ENCODE measurements around the gene CD274. TPM values are rescaled to one million over a fixed set of nuclear protein-coding genes. Genes with fewer than 3 reads are reported as not detected.

Gene CD274
- total and polyA plus RNA-seq, 10 of the 15 experiments (the other 5 are each of a cell fraction or from before 2014, with no cell fraction given) = 9.4 to 128 (median 24.6) TPM

GRCh38 chr9:5478206-5478605 lies 27.9 kb downstream of the CD274 start (continued):
- TF ChIP-seq ZNF592 (IDR thresholded peaks at IDR 0.05) (no peak), YY1 (IDR thresholded peaks at IDR 0.05; ENCODE audit: low read depth, low read length) (0 out of 2 replicates have a peak, but pooled peaks have one; percentile 23), CBX3 (IDR thresholded peaks at IDR 0.05; ENCODE audit: borderline replicate concordance, low read depth) (no peak), IKZF1 (conservative IDR thresholded peaks at IDR 0.05) (peak; percentile 31; the same call in 1 of the 2 replicates), FOXM1 (IDR thresholded peaks at IDR 0.05; ENCODE audit: low read depth, low read length) (no peak), ATF2 (IDR thresholded peaks at IDR 0.05; ENCODE audit: low read length) (peak; percentile 65), POU2F2 (IDR thresholded peaks at IDR 0.05; ENCODE audit: borderline replicate concordance, low read depth, low read length) (no peak), EED (IDR thresholded peaks at IDR 0.05; ENCODE audit: low read depth) (peak; percentile 32; the same call in 1 of the 2 replicates), MEF2A (IDR thresholded peaks at IDR 0.05; ENCODE audit: insufficient read depth, low read depth, low read length) (0 out of 2 replicates have a peak, but pooled peaks have one; percentile 10), IRF4 (IDR thresholded peaks at IDR 0.05; ENCODE audit: low read depth, low read length) (0 out of 2 replicates have a peak, but pooled peaks have one; percentile 18), CUX1 (IDR thresholded peaks at IDR 0.05; ENCODE audit: insufficient replicate concordance, low read depth, low read length) (peak; percentile 57), ZNF274 (IDR thresholded peaks at IDR 0.05; ENCODE audit: insufficient read depth, insufficient read length) (no peak), ETV6 (conservative IDR thresholded peaks at IDR 0.05 in 1 of 2, IDR thresholded peaks at IDR 0.05 in 1 of 2; ENCODE audit: borderline replicate concordance in 1 of 2, low read depth in 1 of 2) (peak in 1 of 2 experiments; percentile 56; a peak in 1 of 4 replicates), RBBP5 (conservative IDR thresholded peaks at IDR 0.05) (no peak), CBX5 (IDR thresholded peaks at IDR 0.05; ENCODE audit: low read depth) (no peak), NRF1 (conservative IDR thresholded peaks at IDR 0.05; ENCODE audit: low read depth, low read length) (no peak), MTA2 (IDR thresholded peaks at IDR 0.05; ENCODE audit: low read depth) (peak; percentile 17; the same call in 1 of the 2 replicates), IKZF2 (IDR thresholded peaks at IDR 0.05) (peak; percentile 45 to 49; a peak in 3 of 4 replicates), MLLT1 (IDR thresholded peaks at IDR 0.05) (no peak)

All from GM12878 (cell line).